IPS DF 4.7 (cell line): ENCODE measurements around the gene AFF2.

Experiments used
- DNase-seq: peaks from one replicate; pipeline ENCODE4 v3.0.0-alpha.2; 2013; ENCODE audit warnings: low spot score; ENCODE audit errors: extremely low read depth

Gene AFF2

GRCh38 chrX:149003863-149004660, 503.6 kb downstream of the AFF2 start:
- DNase-seq, result no peak

- no peak for DNase-seq
Measured at GRCh38 chrX:149004936-149005335, 504.5 kb downstream of the AFF2 start.

GRCh38 chrX:149006235-149006634, 505.8 kb downstream of the AFF2 start:
- no peak for DNase-seq

- DNase-seq, result no peak
Measured at GRCh38 chrX:149007423-149007822, 507.0 kb downstream of the AFF2 start.

- DNase-seq, result no peak
Measured at GRCh38 chrX:149010013-149010852, 509.8 kb downstream of the AFF2 start.

DNA sequence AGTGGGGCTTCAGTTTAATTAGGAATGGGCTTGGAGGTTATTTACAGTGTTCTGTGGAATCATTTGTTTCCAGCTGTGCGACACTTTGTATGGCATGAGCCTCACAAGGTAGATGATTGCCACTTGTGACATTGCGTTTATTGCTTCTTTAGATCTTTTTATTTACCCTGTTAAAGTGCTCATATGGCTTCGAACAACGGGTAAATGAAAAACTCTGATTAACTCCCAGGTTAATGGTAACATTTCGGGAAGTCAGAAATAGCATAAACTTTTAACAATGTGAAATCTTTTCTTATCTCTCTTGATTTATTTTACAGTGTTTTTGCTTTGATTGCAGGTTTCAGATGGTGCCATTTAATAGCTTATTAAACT, 510.4 kb downstream of the AFF2 start:
- DNase-seq, result no peak

- no peak for DNase-seq
Measured at GRCh38 chrX:149013081-149013480, 512.7 kb downstream of the AFF2 start.

DNA sequence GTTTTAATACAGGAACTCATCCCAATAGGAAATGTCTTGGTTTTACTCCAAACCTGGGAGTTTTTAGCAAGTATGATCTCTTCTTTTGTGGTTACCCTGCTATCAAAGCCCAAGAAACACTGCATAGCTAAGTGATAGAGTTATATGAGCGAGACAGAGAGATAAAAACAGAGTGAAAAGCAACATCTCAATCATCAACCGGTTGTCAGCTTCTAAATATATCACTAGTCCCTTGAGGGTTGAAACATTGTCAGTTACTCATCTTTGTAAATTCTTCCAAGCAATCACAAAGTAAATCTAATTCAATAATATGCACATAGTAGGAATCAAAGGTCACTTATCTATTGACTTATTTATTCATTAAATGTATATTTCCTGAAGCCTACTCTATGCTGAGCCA, 520.7 kb downstream of the AFF2 start:
- no peak for DNase-seq

DNA sequence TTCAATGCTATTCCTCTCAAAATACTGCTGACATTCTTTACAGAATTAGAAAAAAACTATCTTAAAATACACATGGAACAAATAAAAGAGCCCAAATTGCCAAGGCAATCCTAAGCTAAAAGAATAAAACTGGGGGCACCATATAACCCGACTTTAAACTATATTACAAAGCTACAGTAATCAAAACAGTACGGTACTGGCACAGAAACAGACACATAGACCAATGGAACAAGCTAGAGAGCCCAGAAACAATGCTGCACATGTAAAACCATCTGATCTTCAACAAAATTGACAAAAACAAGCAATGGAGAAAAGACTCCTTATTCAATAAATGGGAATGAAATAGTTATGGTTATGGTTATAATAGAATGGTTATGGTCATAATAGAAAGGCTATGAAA, 522.1 kb downstream of the AFF2 start:
- no peak for DNase-seq

DNA sequence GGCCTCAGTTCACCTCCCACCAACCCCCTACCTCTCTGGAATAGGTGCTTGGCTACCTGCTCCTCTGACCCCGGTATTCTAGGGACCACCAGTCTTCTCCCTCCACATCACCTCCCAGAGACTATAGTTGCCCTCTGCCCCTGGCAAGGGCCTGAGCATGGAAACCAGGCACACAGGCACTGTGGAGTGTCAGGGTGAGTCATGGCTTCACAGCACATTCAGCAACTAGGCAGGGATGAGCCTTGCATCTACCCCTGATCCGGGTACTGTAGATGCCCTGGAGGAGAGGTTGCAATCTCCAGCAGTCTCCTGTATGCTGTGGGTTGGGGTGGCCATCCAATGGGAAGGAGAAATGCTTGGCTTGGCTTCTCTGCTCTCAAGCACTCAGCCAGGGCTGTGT, 532.0 kb downstream of the AFF2 start:
- no peak for DNase-seq

- DNase-seq, result no peak
Measured at GRCh38 chrX:149036086-149036485, 535.7 kb downstream of the AFF2 start.

GRCh38 chrX:149037281-149037870, 537.0 kb downstream of the AFF2 start:
- no peak for DNase-seq

DNA sequence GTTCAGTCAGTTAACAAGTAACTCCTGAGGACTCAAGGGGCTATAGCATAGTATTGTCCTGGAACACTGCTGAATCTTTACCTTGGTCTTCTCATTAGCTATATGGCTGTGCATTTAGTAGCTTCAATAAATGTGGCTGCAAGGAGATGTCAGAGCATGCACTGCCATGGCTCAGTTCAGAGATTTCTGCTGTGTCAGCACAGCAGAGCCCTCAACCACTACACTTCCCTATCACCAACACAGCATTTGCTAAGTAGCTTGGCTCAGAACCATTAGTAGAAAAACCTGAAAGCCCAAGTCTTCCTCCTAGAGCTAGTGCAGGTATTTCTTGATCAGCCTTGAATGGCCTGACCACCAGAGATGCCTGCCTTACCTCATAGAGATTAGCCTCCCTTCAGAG, 538.6 kb downstream of the AFF2 start:
- no peak for DNase-seq

DNA sequence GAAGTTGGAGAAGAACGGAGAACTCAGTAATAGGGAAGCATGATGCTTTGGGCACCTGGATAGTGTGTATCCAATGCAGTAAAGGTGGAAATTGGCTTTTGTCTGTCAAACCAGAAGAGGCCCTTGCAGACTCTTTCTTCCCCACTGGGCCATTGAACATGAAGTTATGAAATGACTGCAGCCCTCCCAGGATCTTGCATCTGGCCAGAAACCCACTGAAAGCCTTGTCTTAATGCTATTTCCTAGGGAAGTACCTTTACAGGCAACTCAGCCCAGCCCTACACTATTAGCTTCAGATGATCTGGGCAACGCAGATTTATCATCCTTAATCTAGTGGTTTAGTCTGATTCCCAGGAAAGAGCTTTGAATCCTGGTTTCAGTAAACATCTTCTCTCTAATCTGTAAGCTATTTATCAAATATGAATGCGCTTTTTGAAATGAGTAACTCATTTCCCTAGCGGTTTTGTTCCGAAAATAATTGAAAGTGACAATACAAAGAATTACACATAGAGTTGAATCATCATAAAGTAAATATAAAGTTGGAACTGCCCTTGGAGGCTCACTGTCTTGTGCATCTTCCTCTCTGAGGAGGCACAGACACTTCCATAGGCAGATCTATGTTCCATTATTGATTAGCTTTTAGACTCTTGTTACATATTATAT, 540.6 kb downstream of the AFF2 start:
- no peak for DNase-seq

GRCh38 chrX:149043401-149043800, 543.0 kb downstream of the AFF2 start:
- no peak for DNase-seq

GRCh38 chrX:149044471-149044870, 544.1 kb downstream of the AFF2 start:
- no peak for DNase-seq

DNA sequence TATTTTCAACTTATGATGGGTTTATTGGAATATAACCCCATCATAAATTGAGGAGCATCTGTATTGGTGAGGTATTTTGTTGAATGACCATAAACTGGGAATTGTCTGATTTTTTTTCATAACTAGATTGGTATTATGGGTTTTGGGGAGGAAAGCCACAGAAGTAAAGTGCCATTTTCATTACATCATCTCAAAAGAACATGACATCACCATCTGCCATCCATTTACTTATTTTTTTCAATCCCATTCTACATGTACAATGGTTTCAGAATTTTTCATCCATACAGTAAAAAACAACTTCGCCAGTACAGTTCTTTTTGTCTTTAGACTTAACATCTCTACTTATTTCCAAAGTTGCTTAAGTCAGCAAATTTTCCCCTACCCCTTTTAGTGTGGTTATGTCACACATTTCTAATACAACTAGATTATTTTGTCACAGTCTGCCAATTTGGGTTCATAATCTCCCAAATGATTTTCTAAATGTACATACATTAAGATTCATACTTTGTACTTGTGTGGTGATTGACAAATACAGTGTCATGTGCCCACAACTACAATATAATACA, 545.3 kb downstream of the AFF2 start:
- no peak for DNase-seq
